ENCODE measurements around the gene NBAS.

The NBAS gene

GRCh38 chr2:15363142-15363541 lies 198.0 kb downstream of the NBAS start:
- ChIA-PET POLR2A (no interaction called here), CTCF (no interaction called here)
- TF ChIP-seq ELK4 (IDR thresholded peaks at IDR 0.05; ENCODE audit: borderline replicate concordance, low read depth, low read length), result no peak
- no peak for TF ChIP-seq CTCF (tag by site-specific recombination; IDR thresholded peaks at IDR 0.05)
- TF ChIP-seq ZFP69B (tag by site-specific recombination; IDR thresholded peaks at IDR 0.05), result no peak
- TF ChIP-seq ZNF292 (tag by site-specific recombination; IDR thresholded peaks at IDR 0.05; ENCODE audit: borderline replicate concordance, low read depth), result no peak
- no peak for TF ChIP-seq ZFHX2 (tag by site-specific recombination; conservative IDR thresholded peaks at IDR 0.05)
- no peak for TF ChIP-seq SP7 (tag by site-specific recombination; IDR thresholded peaks at IDR 0.05)
- TF ChIP-seq GLIS1 (tag by site-specific recombination; IDR thresholded peaks at IDR 0.05), result no peak
- TF ChIP-seq HOXD13 (CRISPR knock-in tag; IDR thresholded peaks at IDR 0.05; ENCODE audit: borderline replicate concordance), result no peak
- TF ChIP-seq ZNF239 (tag by site-specific recombination; IDR thresholded peaks at IDR 0.05), result no peak
- no peak for TF ChIP-seq ZNF335 (tag by site-specific recombination; conservative IDR thresholded peaks at IDR 0.05)
- no peak for TF ChIP-seq ZNF513 (tag by site-specific recombination; IDR thresholded peaks at IDR 0.05)
- no peak for TF ChIP-seq KLF7 (tag by site-specific recombination; IDR thresholded peaks at IDR 0.05; ENCODE audit: borderline replicate concordance)
- TF ChIP-seq ZNF423 (tag by site-specific recombination; IDR thresholded peaks at IDR 0.05), result no peak
- TF ChIP-seq HOXA7 (CRISPR knock-in tag; IDR thresholded peaks at IDR 0.05; ENCODE audit: borderline replicate concordance), result no peak
- no peak for TF ChIP-seq ZNF211 (tag by site-specific recombination; IDR thresholded peaks at IDR 0.05; ENCODE audit: low read depth)
- no peak for TF ChIP-seq SCRT2 (tag by site-specific recombination; IDR thresholded peaks at IDR 0.05)
- no peak for TF ChIP-seq GLI4 (tag by site-specific recombination; IDR thresholded peaks at IDR 0.05)
- no peak for TF ChIP-seq ZNF404 (tag by site-specific recombination; IDR thresholded peaks at IDR 0.05)
- no peak for TF ChIP-seq ZNF692 (tag by site-specific recombination; IDR thresholded peaks at IDR 0.05)
- Histone ChIP-seq H3K9me3 (ENCODE audit: control insufficient read depth, insufficient read depth, low read depth, low read length) (no peaks in the 10 kb centered on the region), H3K36me3 (ENCODE audit: control insufficient read depth in 2 of 2, insufficient read depth in 1 of 2, low read length in 2 of 2) (no peaks in the 10 kb centered on the region), H3K27ac (ENCODE audit: extremely low read depth, low read depth, low read length) (no peak overlapping the region), H3K4me3 (ENCODE audit: low read depth, low read length) (no peak overlapping the region), H3K4me1 (ENCODE audit: control insufficient read depth, insufficient read depth, low read length) (no peaks in the 10 kb centered on the region)

- no peaks in the 10 kb centered on the region for H3K36me3 ChIP-seq (ENCODE audit: control insufficient read depth in 2 of 2, insufficient read depth in 1 of 2, low read length in 2 of 2)
- ChIA-PET CTCF (no interaction called here), POLR2A (no interaction called here)
- no peak overlapping the region for H3K4me3 ChIP-seq (ENCODE audit: low read depth, low read length)
- H3K4me1 ChIP-seq (ENCODE audit: control insufficient read depth, insufficient read depth, low read length), result no peaks in the 10 kb centered on the region
- no peak overlapping the region for H3K27ac ChIP-seq (ENCODE audit: extremely low read depth, low read depth, low read length)
- no peaks in the 10 kb centered on the region for H3K9me3 ChIP-seq (ENCODE audit: control insufficient read depth, insufficient read depth, low read depth, low read length)
- TF ChIP-seq ZFP41 (tag by site-specific recombination; IDR thresholded peaks at IDR 0.05; ENCODE audit: borderline replicate concordance), result no peak
- TF ChIP-seq ZNF488 (tag by site-specific recombination; IDR thresholded peaks at IDR 0.05), result no peak
- no peak for TF ChIP-seq ZNF280D (tag by site-specific recombination; IDR thresholded peaks at IDR 0.05)
Observed at GRCh38 chr2:15359716-15360531, 201.2 kb downstream of the NBAS start.
